Calu3 (cell line): ENCODE measurements around the gene SLC45A3. TPM values are rescaled to one million over a fixed set of nuclear protein-coding genes. Genes with fewer than 3 reads are reported as not detected.
A peak's percentile ranks its signal among the peaks of the same experiment; 100 is the strongest.

Experiments used
- BruUV-seq: library from RNA; stranded (reverse); fragments of 400-500 nt; replicated peaks from 2 replicates; lab custom pipeline; 2021; lab: Mats Ljungman, UMichigan
- CTCF ChIA-PET: fragments of 300-600 bp; sonication (Branson Sonifier 250); formaldehyde crosslinking; loops from one replicate; lab custom pipeline; 2022; ENCODE audit warnings: antibody characterized with exemption; lab: Charles Lee
- DNase-seq: peaks from one replicate; pipeline ENCODE4 v3.0.0; 2022
- H3K27ac Mint-ChIP-seq: one replicate; pipeline ENCODE4 v1.8.0; 2022; ENCODE audit warnings: mixed read lengths; ENCODE audit not compliant: unreplicated experiment
- H3K27me3 Mint-ChIP-seq: one replicate; pipeline ENCODE4 v1.8.0; 2022; ENCODE audit warnings: mixed read lengths; ENCODE audit not compliant: unreplicated experiment
- H3K36me3 Mint-ChIP-seq: one replicate; pipeline ENCODE4 v1.8.0; 2022; ENCODE audit warnings: mild to moderate bottlenecking, moderate library complexity, mixed read lengths; ENCODE audit not compliant: insufficient read depth, unreplicated experiment
- H3K4me1 Mint-ChIP-seq: one replicate; pipeline ENCODE4 v1.8.0; 2022; ENCODE audit warnings: mild to moderate bottlenecking, low read depth, mixed read lengths; ENCODE audit not compliant: unreplicated experiment
- H3K4me3 Mint-ChIP-seq: one replicate; pipeline ENCODE4 v1.8.0; 2022; ENCODE audit warnings: mild to moderate bottlenecking, low read depth, moderate library complexity, mixed read lengths; ENCODE audit not compliant: unreplicated experiment
- H3K9me3 Mint-ChIP-seq: one replicate; pipeline ENCODE4 v1.8.0; 2022; ENCODE audit warnings: low read depth, mixed read lengths; ENCODE audit not compliant: unreplicated experiment
- CTCF ChIP-seq: fragments of 200-600 bp; IDR thresholded peaks from one replicate; pipeline ENCODE4 v1.8.0; 2022; ENCODE audit warnings: antibody characterized with exemption; ENCODE audit not compliant: unreplicated experiment
- intact Hi-C: fragments of 100-400 bp; cut with micrococcal nuclease; formaldehyde crosslinking; loops from one replicate; pipeline ENCODE4 v1.10.0; 2022; ENCODE audit not compliant: unreplicated experiment
- total RNA-seq: library from RNA; stranded (reverse); gene quantifications from 2 replicates; pipeline ENCODE4 v1.2.3, GENCODE V29; 2022

SLC45A3 gene
- total RNA-seq, 1 experiment from 2014 or later = 27.5 TPM

- Mint-ChIP-seq H3K9me3 (peaks cover 3% of the 10 kb centered on the region), H3K36me3 (peaks cover 79% of the 10 kb centered on the region), H3K4me1 (peaks cover 53% of the 10 kb centered on the region), H3K27me3 (no peaks in the 10 kb centered on the region), H3K27ac (peak overlapping the region; percentile 86), H3K4me3 (peak overlapping the region; percentile 24)
- no peak for DNase-seq
- CTCF ChIA-PET = interaction anchor here (0.8 to 1.4 kb wide), 4 partner anchors 9 to 28 kb away, joined by 3 to 8 read pairs (median 4); no protein-coding TSS in a partner anchor
- TF ChIP-seq CTCF = no peak
- BruUV-seq = no TSS peak
- intact Hi-C loops = loop anchor here (1.0 kb wide), 1 partner anchor 11 kb away; no protein-coding TSS in a partner anchor
Observed at GRCh38 chr1:205619376-205619775, 60.9 kb downstream of the SLC45A3 start.

GRCh38 chr1:205616563-205617293 lies 63.6 kb downstream of the SLC45A3 start:
- peak overlapping the region; percentile 45 for H3K4me3 Mint-ChIP-seq
- no peaks in the 10 kb centered on the region for H3K27me3 Mint-ChIP-seq
- peaks cover 3% of the 10 kb centered on the region for H3K9me3 Mint-ChIP-seq
- DNase-seq = peak; percentile 72
- intact Hi-C loops = loop anchor here (2.0 kb wide), 1 partner anchor 16 kb away; no protein-coding TSS in a partner anchor
- no TSS peak for BruUV-seq
- CTCF ChIA-PET = interaction anchor here (1.2 kb wide), 1 partner anchor 16 kb away, joined by 4 read pairs; no protein-coding TSS in a partner anchor
- peak overlapping the region; percentile 91 for H3K27ac Mint-ChIP-seq
- peaks cover 73% of the 10 kb centered on the region for H3K4me1 Mint-ChIP-seq
- H3K36me3 Mint-ChIP-seq = peaks cover 82% of the 10 kb centered on the region
- TF ChIP-seq CTCF = no peak

- Mint-ChIP-seq H3K27me3 (no peaks in the 10 kb centered on the region), H3K4me1 (peaks cover 81% of the 10 kb centered on the region), H3K36me3 (peaks cover 80% of the 10 kb centered on the region), H3K9me3 (peaks cover 3% of the 10 kb centered on the region), H3K4me3 (peak overlapping the region; percentile 45), H3K27ac (peak overlapping the region; percentile 91)
- no TSS peak for BruUV-seq
- CTCF ChIA-PET = interaction anchor here (0.7 to 1.2 kb wide), 2 partner anchors 15 to 16 kb away, joined by 3 to 4 read pairs; partner anchors contain the start of gene ELK4
- DNase-seq = no peak
- intact Hi-C loops = loop anchor here (2.0 kb wide), 1 partner anchor 15 kb away; no protein-coding TSS in a partner anchor
- no peak for TF ChIP-seq CTCF
Observed at GRCh38 chr1:205615789-205616188, 64.5 kb downstream of the SLC45A3 start.

- Mint-ChIP-seq H3K9me3 (no peaks in the 10 kb centered on the region), H3K27me3 (no peaks in the 10 kb centered on the region), H3K4me1 (peaks cover 80% of the 10 kb centered on the region), H3K36me3 (peaks cover 75% of the 10 kb centered on the region), H3K27ac (peak overlapping the region; percentile 52), H3K4me3 (no peak overlapping the region)
- CTCF ChIA-PET = interaction anchor here (1.5 to 2.7 kb wide), 2 partner anchors 12 to 23 kb away, joined by 5 to 7 read pairs; no protein-coding TSS in a partner anchor
- no peak for TF ChIP-seq CTCF
- BruUV-seq = no TSS peak
- intact Hi-C loops = no loop called here
- DNase-seq = no peak
Observed at GRCh38 chr1:205613854-205614412, 66.4 kb downstream of the SLC45A3 start.
